HUES6 (cell line): ENCODE results near the gene LRRC15.

Experiments used
- H3K27ac ChIP-seq: 2 replicates; pipeline ENCODE4 v1.7.0; 2013; ENCODE audit warnings: low read depth, mild to moderate bottlenecking, low read length, inconsistent platforms
- H3K27me3 ChIP-seq: 2 replicates; pipeline ENCODE4 v1.6.1; 2013; ENCODE audit warnings: low read length; ENCODE audit not compliant: control insufficient read depth, insufficient read depth
- H3K36me3 ChIP-seq: 2 replicates; pipeline ENCODE4 v1.6.1; 2013; ENCODE audit warnings: low read length; ENCODE audit not compliant: control insufficient read depth, insufficient read depth
- H3K4me1 ChIP-seq: 2 replicates; pipeline ENCODE4 v1.6.1; 2013; ENCODE audit warnings: low read length; ENCODE audit not compliant: control insufficient read depth, insufficient read depth
- H3K4me3 ChIP-seq: 2 replicates; pipeline ENCODE4 v1.5.1; 2013; ENCODE audit warnings: low read depth, low read length
- H3K9ac ChIP-seq: one replicate; pipeline ENCODE4 v1.6.1; 2013; ENCODE audit warnings: mild to moderate bottlenecking, low read length
- H3K9me3 ChIP-seq: 2 replicates; pipeline ENCODE4 v1.6.1; 2013; ENCODE audit warnings: low read depth, low read length; ENCODE audit not compliant: control insufficient read depth, insufficient read depth

Gene LRRC15

GRCh38 chr3:194346621-194347020 lies 22.9 kb downstream of the LRRC15 start:
- H3K4me1 ChIP-seq, result no peaks in the 10 kb centered on the region
- H3K27me3 ChIP-seq, result peaks cover 22% of the 10 kb centered on the region

GRCh38 chr3:194346035-194346434 lies 23.5 kb downstream of the LRRC15 start:
- Histone ChIP-seq H3K9ac (no peak overlapping the region), H3K4me1 (peaks cover 2% of the 10 kb centered on the region), H3K36me3 (no peaks in the 10 kb centered on the region), H3K27me3 (peaks cover 28% of the 10 kb centered on the region), H3K4me3 (no peak overlapping the region), H3K9me3 (no peaks in the 10 kb centered on the region), H3K27ac (no peak overlapping the region)

More at GRCh38 chr3:194346621-194347020, 22.9 kb downstream of the LRRC15 start:
- Histone ChIP-seq H3K27ac (no peak overlapping the region), H3K9ac (no peak overlapping the region), H3K4me3 (no peak overlapping the region), H3K9me3 (no peaks in the 10 kb centered on the region), H3K36me3 (no peaks in the 10 kb centered on the region)

- Histone ChIP-seq H3K27me3 (peaks cover 29% of the 10 kb centered on the region), H3K9ac (no peak overlapping the region), H3K36me3 (no peaks in the 10 kb centered on the region), H3K4me1 (peaks cover 19% of the 10 kb centered on the region), H3K4me3 (no peak overlapping the region), H3K27ac (no peak overlapping the region), H3K9me3 (no peaks in the 10 kb centered on the region)
These were observed 25.5 kb downstream of the LRRC15 start for GRCh38 chr3:194344012-194344411.

GRCh38 chr3:194343561-194343893 lies 26.0 kb downstream of the LRRC15 start:
- Histone ChIP-seq H3K4me1 (peaks cover 19% of the 10 kb centered on the region), H3K4me3 (no peak overlapping the region), H3K27ac (no peak overlapping the region), H3K27me3 (peaks cover 29% of the 10 kb centered on the region), H3K9me3 (no peaks in the 10 kb centered on the region), H3K9ac (no peak overlapping the region), H3K36me3 (no peaks in the 10 kb centered on the region)

GRCh38 chr3:194342861-194343560 lies 26.5 kb downstream of the LRRC15 start:
- Histone ChIP-seq H3K9me3 (no peaks in the 10 kb centered on the region), H3K4me1 (peaks cover 19% of the 10 kb centered on the region), H3K9ac (no peak overlapping the region), H3K36me3 (no peaks in the 10 kb centered on the region), H3K27me3 (peaks cover 29% of the 10 kb centered on the region), H3K4me3 (no peak overlapping the region), H3K27ac (no peak overlapping the region)

- Histone ChIP-seq H3K4me1 (peaks cover 28% of the 10 kb centered on the region), H3K9ac (no peak overlapping the region), H3K27me3 (peaks cover 29% of the 10 kb centered on the region), H3K4me3 (no peak overlapping the region), H3K36me3 (no peaks in the 10 kb centered on the region), H3K9me3 (no peaks in the 10 kb centered on the region), H3K27ac (no peak overlapping the region)
These were observed 28.7 kb downstream of the LRRC15 start for GRCh38 chr3:194340757-194341400.

- Histone ChIP-seq H3K9ac (no peak overlapping the region), H3K4me1 (peaks cover 28% of the 10 kb centered on the region), H3K36me3 (no peaks in the 10 kb centered on the region), H3K9me3 (no peaks in the 10 kb centered on the region), H3K27ac (no peak overlapping the region), H3K4me3 (no peak overlapping the region), H3K27me3 (peaks cover 29% of the 10 kb centered on the region)
These were observed 29.7 kb downstream of the LRRC15 start for GRCh38 chr3:194339840-194340239.

GRCh38 chr3:194339356-194339755 lies 30.2 kb downstream of the LRRC15 start:
- no peak overlapping the region for H3K9ac ChIP-seq
- peak overlapping the region; percentile 31; the same call in 1 of the 2 replicates for H3K4me3 ChIP-seq
- peaks cover 30% of the 10 kb centered on the region for H3K27me3 ChIP-seq
- no peaks in the 10 kb centered on the region for H3K36me3 ChIP-seq
- peaks cover 28% of the 10 kb centered on the region for H3K4me1 ChIP-seq
- H3K27ac ChIP-seq, result peak overlapping the region; percentile 42; the same call in 1 of the 2 replicates
- H3K9me3 ChIP-seq, result no peaks in the 10 kb centered on the region

- H3K4me3 ChIP-seq, result no peak overlapping the region
- H3K9me3 ChIP-seq, result no peaks in the 10 kb centered on the region
- peaks cover 31% of the 10 kb centered on the region for H3K4me1 ChIP-seq
- H3K27me3 ChIP-seq, result peaks cover 34% of the 10 kb centered on the region
- no peaks in the 10 kb centered on the region for H3K36me3 ChIP-seq
- H3K9ac ChIP-seq, result no peak overlapping the region
- no peak overlapping the region for H3K27ac ChIP-seq
These were observed 31.4 kb downstream of the LRRC15 start for GRCh38 chr3:194337965-194338753.

- Histone ChIP-seq H3K27me3 (peaks cover 34% of the 10 kb centered on the region), H3K27ac (no peak overlapping the region), H3K4me3 (no peak overlapping the region), H3K36me3 (no peaks in the 10 kb centered on the region), H3K4me1 (peaks cover 33% of the 10 kb centered on the region), H3K9me3 (no peaks in the 10 kb centered on the region), H3K9ac (no peak overlapping the region)
These were observed 32.8 kb downstream of the LRRC15 start for GRCh38 chr3:194336601-194337355.
